Activated effector memory CD4-positive, alpha-beta T cell treated with Interleukin-2 at 50 U/mL for 16 hours (primary cell): ENCODE results near the gene CXCL14.

Source experiments
- DNase-seq: peaks from one replicate; pipeline ENCODE4 v3.0.0-alpha.2; 2020

Gene CXCL14

GRCh38 chr5:135578685-135579341 is at the start of gene CXCL14:
TSS of gene CXCL14 (minus strand) at chr5:135578991. CDS start at chr5:135578778, 213 bp downstream.
- DNase-seq: no peak

GRCh38 chr5:135626636-135627035 is 47.8 kb upstream of the CXCL14 start:
- DNase-seq: no peak

GRCh38 chr5:135625961-135626360 is 47.2 kb upstream of the CXCL14 start:
- DNase-seq: no peak

GRCh38 chr5:135625486-135625885 is 46.7 kb upstream of the CXCL14 start:
- no peak for DNase-seq

- DNase-seq: no peak
Observed at GRCh38 chr5:135625061-135625460, 46.3 kb upstream of the CXCL14 start.

- no peak for DNase-seq
Observed at GRCh38 chr5:135623186-135623715, 44.5 kb upstream of the CXCL14 start.

- DNase-seq: no peak
Observed at GRCh38 chr5:135615581-135616260, 36.9 kb upstream of the CXCL14 start.

GRCh38 chr5:135615171-135615570 is 36.4 kb upstream of the CXCL14 start:
- DNase-seq: no peak

GRCh38 chr5:135609981-135610380 is 31.2 kb upstream of the CXCL14 start:
- DNase-seq: no peak

GRCh38 chr5:135608761-135609443 is 30.1 kb upstream of the CXCL14 start:
- no peak for DNase-seq

GRCh38 chr5:135608361-135608760 is 29.6 kb upstream of the CXCL14 start:
- DNase-seq: no peak

- no peak for DNase-seq
Observed at GRCh38 chr5:135606431-135606830, 27.6 kb upstream of the CXCL14 start.

GRCh38 chr5:135605221-135605620 is 26.4 kb upstream of the CXCL14 start:
- DNase-seq: no peak

- DNase-seq: no peak
Observed at GRCh38 chr5:135604056-135604455, 25.3 kb upstream of the CXCL14 start.

- DNase-seq: no peak
Observed at GRCh38 chr5:135602882-135603721, 24.3 kb upstream of the CXCL14 start.

- DNase-seq: no peak
Observed at GRCh38 chr5:135601466-135601865, 22.7 kb upstream of the CXCL14 start.

- no peak for DNase-seq
Observed at GRCh38 chr5:135600971-135601381, 22.2 kb upstream of the CXCL14 start.

- DNase-seq: no peak
Observed at GRCh38 chr5:135600152-135600570, 21.4 kb upstream of the CXCL14 start.

GRCh38 chr5:135599421-135600151 is 20.8 kb upstream of the CXCL14 start:
- no peak for DNase-seq

- DNase-seq: no peak
Observed at GRCh38 chr5:135598691-135599395, 20.1 kb upstream of the CXCL14 start.

GRCh38 chr5:135596788-135597187 is 18.0 kb upstream of the CXCL14 start:
- DNase-seq: no peak
